Upper lobe of left lung (tissue), 6 donors: Measurements from ENCODE around the gene SCO2. TPM values are rescaled to one million over a fixed set of nuclear protein-coding genes. Genes with fewer than 3 reads are reported as not detected.
A peak's percentile ranks its signal among the peaks of the same experiment; 100 is the strongest.

Experiments
- ATAC-seq, 2 donors: fragments of 200-7000 bp; cut with Tn5 transposase; one replicate each; pipeline ENCODE4 v1.9.1; 2022; ENCODE audit warnings: mild to moderate bottlenecking in 2 of 2, moderate library complexity in 2 of 2; ENCODE audit not compliant: low FRiP score in 2 of 2
- DNase-seq, 2 donors: peaks; one replicate each; pipeline ENCODE4 v3.0.0-alpha.2; 2019 to 2020
- H3K27ac ChIP-seq, 4 donors: fragments of 200-600 bp; sonication (generic); one replicate each; pipeline ENCODE4 v1.5.1; 2016 to 2019
- H3K27me3 ChIP-seq, 4 donors: fragments of 200-600 bp; sonication (generic); one replicate each; pipeline ENCODE4 v1.5.1; 2017 to 2019
- H3K36me3 ChIP-seq, 4 donors: fragments of 200-600 bp; sonication (generic); one replicate each; pipeline ENCODE4 v1.5.1; 2016 to 2019
- H3K4me1 ChIP-seq, 4 donors: fragments of 200-600 bp; sonication (generic); one replicate each; pipeline ENCODE4 v1.5.1; 2018 to 2019
- H3K4me3 ChIP-seq, 4 donors: fragments of 200-600 bp; sonication (generic); one replicate each; pipeline ENCODE4 v1.5.1; 2017 to 2019; ENCODE audit warnings: mild to moderate bottlenecking in 2 of 4, moderate library complexity in 1 of 4
- H3K9me3 ChIP-seq, 4 donors: fragments of 200-600 bp; sonication (generic); one replicate each; pipeline ENCODE4 v1.5.1; 2018 to 2019
- CTCF ChIP-seq, 6 experiments: fragments of 450-650 bp in 4 of 6; fragments of 200-600 bp in 2 of 6; sonication (generic) in 2 of 6; IDR thresholded peaks; one replicate each; pipeline ENCODE4 v1.5.1; 2016 to 2019; ENCODE audit warnings: antibody characterized with exemption in 6 of 6
- EP300 ChIP-seq, 4 donors: sonication (generic); formaldehyde crosslinking; IDR thresholded peaks; one replicate each; pipeline ENCODE4 v1.5.1; 2017; ENCODE audit warnings: antibody characterized with exemption in 4 of 4, control low read depth in 2 of 4
- POLR2A ChIP-seq, 4 donors: fragments of 450-650 bp; IDR thresholded peaks; one replicate each; pipeline ENCODE4 v1.5.1; 2016 to 2017; ENCODE audit warnings: antibody characterized with exemption in 4 of 4, mild to moderate bottlenecking in 2 of 4
- POLR2AphosphoS5 ChIP-seq, 2 donors: sonication (generic); formaldehyde crosslinking; IDR thresholded peaks; one replicate each; pipeline ENCODE4 v1.5.1; 2017; ENCODE audit warnings: antibody characterized with exemption in 2 of 2
- WGBS, 2 donors: methylation state at CpG; one replicate each; pipeline ENCODE4 v1.1.5; 2017 to 2018; 5-methylcytosine and 5-hydroxymethylcytosine counted together
- total RNA-seq, 6 donors: library from RNA; depleted of rRNA in 4 of 6; stranded (reverse); fragments of >200 nt in 4 of 6; gene quantifications; one replicate each; pipeline versions ENCODE4 v1.1.0 to v1.2.1, GENCODE V29; 2016 to 2021
- donor health status: DM: no; HTN: no; CAD: no; lungs with moderate emphysema.
- donor health status: DM: no; HTN: yes; CAD: no; lungs with severe emphysema.

The SCO2 gene
- total RNA-seq, 6 donors from 2014 or later = 1.7 to 14.0 (median 9.2) TPM; not detected in 1

GRCh38 chr22:50529897-50530579 is 4.6 kb upstream of the SCO2 start, which contains the start of gene TYMP:
Gene TYMP (minus strand): TSS chr22:50530012. CDS start chr22:50529709, 303 bp downstream.
- Histone ChIP-seq H3K27me3 (no peaks in the 10 kb centered on the region), H3K4me1 (peaks cover 47 to 83% (median 52%) of the 10 kb centered on the region in 4 donors), H3K4me3 (peak within 1 kb of the TSS; percentile 27 to 93 (median 77)), H3K9me3 (no peaks in the 10 kb centered on the region), H3K36me3 (no peaks in the 10 kb centered on the region), H3K27ac (peak within 1 kb of the TSS; percentile 97 to 100 (median 98))
- TF ChIP-seq CTCF (IDR thresholded peaks at IDR 0.05) = peak in 2 of 6 experiments; percentile 4 to 40
- TF ChIP-seq POLR2AphosphoS5 (IDR thresholded peaks at IDR 0.05) = peak; percentile 56 to 83
- peak in 2 of 4 donors; percentile 15 to 45 for TF ChIP-seq EP300 (IDR thresholded peaks at IDR 0.05)
- peak in 3 of 4 donors; percentile 65 to 95 (median 79) for TF ChIP-seq POLR2A (IDR thresholded peaks at IDR 0.05)
- peak; percentile 72 for ATAC-seq
- peak; percentile 88 to 97 for DNase-seq
- 0 to 1% methylated on average over 25 to 40 of the region's 92 CpGs for WGBS, 2 donors

- Histone ChIP-seq H3K9me3 (no peaks in the 10 kb centered on the region), H3K4me1 (peaks cover 51 to 88% (median 55%) of the 10 kb centered on the region in 4 donors), H3K27me3 (no peaks in the 10 kb centered on the region), H3K36me3 (no peaks in the 10 kb centered on the region), H3K4me3 (peak overlapping the region; percentile 27 to 93 (median 77)), H3K27ac (peak overlapping the region; percentile 97 to 100 (median 98))
- WGBS, 2 donors = 21 to 29% methylated on average over 9 to 34 of the region's 50 CpGs
- ATAC-seq (no peak), DNase-seq (no peak)
- TF ChIP-seq POLR2AphosphoS5 (IDR thresholded peaks at IDR 0.05) = no peak
- TF ChIP-seq EP300 (IDR thresholded peaks at IDR 0.05) = peak in 1 of 4 donors; percentile 28
- no peak for TF ChIP-seq POLR2A (IDR thresholded peaks at IDR 0.05)
- no peak for TF ChIP-seq CTCF (IDR thresholded peaks at IDR 0.05)
Observed at GRCh38 chr22:50529416-50529896, 4.1 kb upstream of the SCO2 start.

GRCh38 chr22:50528682-50529415 is 3.5 kb upstream of the SCO2 start:
- H3K36me3 ChIP-seq = peaks cover 2 to 6% (median 4%) of the 10 kb centered on the region in 4 donors
- ATAC-seq = no peak
- peak overlapping the region; percentile 27 to 93 (median 77) for H3K4me3 ChIP-seq
- no peaks in the 10 kb centered on the region for H3K27me3 ChIP-seq
- peak overlapping the region; percentile 97 to 100 (median 98) for H3K27ac ChIP-seq
- TF ChIP-seq POLR2AphosphoS5 (IDR thresholded peaks at IDR 0.05) = peak in 1 of 2 donors; percentile 5
- no peak for TF ChIP-seq POLR2A (IDR thresholded peaks at IDR 0.05)
- H3K4me1 ChIP-seq = peaks cover 51 to 92% (median 58%) of the 10 kb centered on the region in 4 donors
- peak in 1 of 2 donors; percentile 65 for DNase-seq
- H3K9me3 ChIP-seq = no peaks in the 10 kb centered on the region
- 72 to 75% methylated on average over 2 to 15 of the region's 15 CpGs for WGBS, 2 donors

- peaks cover 5 to 13% (median 11%) of the 10 kb centered on the region in 4 donors for H3K36me3 ChIP-seq
- DNase-seq (no peak), ATAC-seq (no peak)
- peak overlapping the region; percentile 97 to 100 (median 98) for H3K27ac ChIP-seq
- H3K27me3 ChIP-seq = no peaks in the 10 kb centered on the region
- TF ChIP-seq POLR2AphosphoS5 (IDR thresholded peaks at IDR 0.05) = no peak
- H3K4me3 ChIP-seq = peak overlapping the region in 3 of 4 donors; percentile 74 to 93 (median 80)
- 91 to 95% methylated on average over 17 to 18 of the region's 18 CpGs for WGBS, 2 donors
- H3K4me1 ChIP-seq = peaks cover 46 to 88% (median 55%) of the 10 kb centered on the region in 4 donors
- no peaks in the 10 kb centered on the region for H3K9me3 ChIP-seq
Observed at GRCh38 chr22:50527921-50528681, 2.7 kb upstream of the SCO2 start.
